Transverse colon (tissue), 4 donors: ENCODE results near the gene CTDSP2.
"Not testable (repeated sequence)": the region's sequence is repeated elsewhere in the genome, so short reads cannot be mapped to it uniquely, and the experiment has no call there.

ENCODE experiments used
- EP300 ChIP-seq: sonication (generic); formaldehyde crosslinking; IDR thresholded peaks from one replicate; pipeline ENCODE4 v1.6.1; 2017; ENCODE audit warnings: antibody characterized with exemption, low read depth
- POLR2AphosphoS5 ChIP-seq, 3 donors: sonication (generic); formaldehyde crosslinking; IDR thresholded peaks; one replicate each; pipeline ENCODE4 v1.6.1; 2016; ENCODE audit warnings: antibody characterized with exemption in 3 of 3
- TF ChIP-seq, protein P1 (sequence below), 5 experiments: fragments of 200-600 bp in 3 of 5; fragments of 450-650 bp in 2 of 5; sonication (generic) in 3 of 5; IDR thresholded peaks; 1 replicate in 2 of 5; 2 replicates in 3 of 5; pipeline ENCODE4 v1.5.1; 2016 to 2017; ENCODE audit warnings: antibody characterized with exemption in 5 of 5, inconsistent platforms in 3 of 5, mild to moderate bottlenecking in 2 of 5, moderate library complexity in 1 of 5

DNA sequence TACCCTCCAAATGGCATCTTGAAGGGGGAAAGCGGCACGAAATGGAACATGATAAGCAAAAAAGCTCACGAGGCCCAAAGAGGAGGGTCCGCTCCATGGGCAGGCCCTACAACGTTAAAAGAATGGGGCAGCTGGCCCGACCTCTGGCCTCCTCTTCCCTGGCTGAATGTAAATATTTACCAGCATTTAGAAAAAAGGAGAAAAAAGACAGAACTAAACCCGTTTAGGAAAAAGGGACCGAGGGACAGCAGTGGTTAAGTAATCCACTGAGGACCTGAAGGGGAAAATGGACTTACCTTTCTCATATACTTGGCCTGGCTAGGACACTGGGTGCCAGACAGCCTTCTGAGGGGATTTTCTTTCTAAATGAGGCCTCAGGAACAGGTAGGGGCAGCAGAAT lies 26.4 kb downstream of the CTDSP2 start:
- not testable (repeated sequence) for TF ChIP-seq EP300; POLR2AphosphoS5 (IDR thresholded peaks at IDR 0.05)
- TF ChIP-seq, protein P1, sequence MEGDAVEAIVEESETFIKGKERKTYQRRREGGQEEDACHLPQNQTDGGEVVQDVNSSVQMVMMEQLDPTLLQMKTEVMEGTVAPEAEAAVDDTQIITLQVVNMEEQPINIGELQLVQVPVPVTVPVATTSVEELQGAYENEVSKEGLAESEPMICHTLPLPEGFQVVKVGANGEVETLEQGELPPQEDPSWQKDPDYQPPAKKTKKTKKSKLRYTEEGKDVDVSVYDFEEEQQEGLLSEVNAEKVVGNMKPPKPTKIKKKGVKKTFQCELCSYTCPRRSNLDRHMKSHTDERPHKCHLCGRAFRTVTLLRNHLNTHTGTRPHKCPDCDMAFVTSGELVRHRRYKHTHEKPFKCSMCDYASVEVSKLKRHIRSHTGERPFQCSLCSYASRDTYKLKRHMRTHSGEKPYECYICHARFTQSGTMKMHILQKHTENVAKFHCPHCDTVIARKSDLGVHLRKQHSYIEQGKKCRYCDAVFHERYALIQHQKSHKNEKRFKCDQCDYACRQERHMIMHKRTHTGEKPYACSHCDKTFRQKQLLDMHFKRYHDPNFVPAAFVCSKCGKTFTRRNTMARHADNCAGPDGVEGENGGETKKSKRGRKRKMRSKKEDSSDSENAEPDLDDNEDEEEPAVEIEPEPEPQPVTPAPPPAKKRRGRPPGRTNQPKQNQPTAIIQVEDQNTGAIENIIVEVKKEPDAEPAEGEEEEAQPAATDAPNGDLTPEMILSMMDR (IDR thresholded peaks at IDR 0.05), result not testable (repeated sequence)
